BE2C (cell line): ENCODE measurements around the gene ANKRD31.

ENCODE experiments used
- DNase-seq: peaks from one replicate; pipeline ENCODE4 v3.0.0-alpha.2; 2020
- H3K27me3 ChIP-seq: fragments of 250-450 bp; sonication (Bioruptor Pico); 2 replicates; pipeline ENCODE4 v1.5.1; 2020; ENCODE audit warnings: mild to moderate bottlenecking
- H3K36me3 ChIP-seq: fragments of 250-450 bp; sonication (Bioruptor Pico); 2 replicates; pipeline ENCODE4 v1.5.1; 2020; ENCODE audit warnings: mild to moderate bottlenecking
- H3K4me1 ChIP-seq: fragments of 250-450 bp; sonication (Bioruptor Pico); 2 replicates; pipeline ENCODE4 v1.5.1; 2020
- H3K4me3 ChIP-seq: 2 replicates; pipeline ENCODE4 v1.5.1; 2011; ENCODE audit warnings: low read depth, low read length
- H3K9me3 ChIP-seq: fragments of 250-450 bp; sonication (Bioruptor Pico); 2 replicates; pipeline ENCODE4 v1.5.1; 2020
- TF ChIP-seq, protein P1 (sequence below): IDR thresholded peaks from 2 replicates; pipeline ENCODE4 v1.5.1; 2012; ENCODE audit warnings: mild to moderate bottlenecking, low read depth, low read length

ANKRD31 gene

DNA sequence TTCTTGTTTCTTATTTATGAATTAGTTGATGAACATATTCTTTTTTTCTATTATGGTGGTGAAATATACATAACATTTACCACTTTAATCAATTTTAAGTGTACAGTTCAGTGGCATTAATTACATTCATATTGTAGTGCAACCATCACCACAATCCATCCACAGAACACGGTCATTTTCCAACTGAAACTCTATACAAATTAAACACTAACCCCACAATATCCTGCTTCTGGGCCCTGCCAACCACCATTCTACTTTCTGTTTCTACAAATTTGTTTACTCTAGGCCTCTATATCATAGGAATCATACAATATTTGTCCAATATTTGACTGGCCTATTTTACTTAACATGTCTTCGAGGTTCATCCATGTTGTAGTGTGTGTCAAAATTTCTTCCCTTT lies 191.6 kb downstream of the ANKRD31 start:
- Histone ChIP-seq H3K4me3 (no peak overlapping the region), H3K36me3 (no peaks in the 10 kb centered on the region), H3K27me3 (peaks cover 8% of the 10 kb centered on the region), H3K9me3 (no peaks in the 10 kb centered on the region), H3K4me1 (no peaks in the 10 kb centered on the region)
- no peak for DNase-seq
- TF ChIP-seq, protein P1, sequence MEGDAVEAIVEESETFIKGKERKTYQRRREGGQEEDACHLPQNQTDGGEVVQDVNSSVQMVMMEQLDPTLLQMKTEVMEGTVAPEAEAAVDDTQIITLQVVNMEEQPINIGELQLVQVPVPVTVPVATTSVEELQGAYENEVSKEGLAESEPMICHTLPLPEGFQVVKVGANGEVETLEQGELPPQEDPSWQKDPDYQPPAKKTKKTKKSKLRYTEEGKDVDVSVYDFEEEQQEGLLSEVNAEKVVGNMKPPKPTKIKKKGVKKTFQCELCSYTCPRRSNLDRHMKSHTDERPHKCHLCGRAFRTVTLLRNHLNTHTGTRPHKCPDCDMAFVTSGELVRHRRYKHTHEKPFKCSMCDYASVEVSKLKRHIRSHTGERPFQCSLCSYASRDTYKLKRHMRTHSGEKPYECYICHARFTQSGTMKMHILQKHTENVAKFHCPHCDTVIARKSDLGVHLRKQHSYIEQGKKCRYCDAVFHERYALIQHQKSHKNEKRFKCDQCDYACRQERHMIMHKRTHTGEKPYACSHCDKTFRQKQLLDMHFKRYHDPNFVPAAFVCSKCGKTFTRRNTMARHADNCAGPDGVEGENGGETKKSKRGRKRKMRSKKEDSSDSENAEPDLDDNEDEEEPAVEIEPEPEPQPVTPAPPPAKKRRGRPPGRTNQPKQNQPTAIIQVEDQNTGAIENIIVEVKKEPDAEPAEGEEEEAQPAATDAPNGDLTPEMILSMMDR: no peak

DNA sequence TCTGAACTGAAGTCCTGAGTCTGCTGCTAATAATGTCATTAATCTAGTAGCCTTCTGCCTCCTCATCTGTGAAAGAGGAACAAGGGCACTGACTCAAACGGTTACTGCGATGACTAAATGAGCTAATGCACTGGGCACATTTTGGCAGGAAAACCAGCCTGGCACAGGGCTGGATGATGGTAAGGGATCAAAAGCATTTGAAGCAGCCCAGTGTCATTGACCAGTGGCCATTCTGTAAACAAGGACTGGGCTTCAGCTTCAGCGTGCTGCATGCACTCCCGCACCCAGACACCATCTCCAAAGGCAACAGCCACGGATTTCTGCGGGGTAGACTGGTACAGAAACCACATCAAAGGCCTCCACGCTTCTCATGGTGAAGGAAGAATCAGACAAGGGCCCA lies 192.3 kb downstream of the ANKRD31 start:
- H3K27me3 ChIP-seq: peaks cover 8% of the 10 kb centered on the region
- no peaks in the 10 kb centered on the region for H3K4me1 ChIP-seq
- DNase-seq: no peak
- no peaks in the 10 kb centered on the region for H3K9me3 ChIP-seq
- H3K36me3 ChIP-seq: no peaks in the 10 kb centered on the region
- H3K4me3 ChIP-seq: no peak overlapping the region
- TF ChIP-seq, protein P1: no peak

GRCh38 chr5:75043633-75044264 lies 192.9 kb downstream of the ANKRD31 start:
- TF ChIP-seq, protein P1: no peak
- H3K4me1 ChIP-seq: no peaks in the 10 kb centered on the region
- H3K4me3 ChIP-seq: no peak overlapping the region
- peaks cover 8% of the 10 kb centered on the region for H3K27me3 ChIP-seq
- no peaks in the 10 kb centered on the region for H3K9me3 ChIP-seq
- DNase-seq: no peak
- no peaks in the 10 kb centered on the region for H3K36me3 ChIP-seq

DNA sequence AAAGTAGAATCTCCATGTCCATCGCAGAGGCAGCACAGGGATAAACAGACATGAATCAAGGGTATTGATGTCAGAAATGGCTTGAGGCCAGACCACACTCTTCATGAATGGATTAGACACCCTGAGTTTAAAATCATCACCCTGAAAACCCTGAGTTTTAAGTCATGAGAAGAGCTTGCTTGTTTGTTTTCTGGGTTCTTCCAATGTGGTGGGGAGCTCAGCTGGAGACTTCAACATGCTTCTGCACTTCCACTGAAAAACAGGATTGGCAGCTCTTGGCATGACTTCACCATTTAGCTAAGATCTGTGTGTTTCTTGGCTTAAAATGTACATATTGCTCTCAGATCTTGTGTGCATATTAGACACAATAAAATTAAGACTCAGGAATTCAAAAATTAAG lies 194.2 kb downstream of the ANKRD31 start:
- H3K4me3 ChIP-seq: no peak overlapping the region
- H3K4me1 ChIP-seq: no peaks in the 10 kb centered on the region
- TF ChIP-seq, protein P1: no peak
- H3K9me3 ChIP-seq: no peaks in the 10 kb centered on the region
- DNase-seq: no peak
- peaks cover 8% of the 10 kb centered on the region for H3K27me3 ChIP-seq
- no peaks in the 10 kb centered on the region for H3K36me3 ChIP-seq

- H3K27me3 ChIP-seq: peaks cover 5% of the 10 kb centered on the region
- H3K9me3 ChIP-seq: no peaks in the 10 kb centered on the region
- TF ChIP-seq, protein P1: no peak
- H3K36me3 ChIP-seq: no peaks in the 10 kb centered on the region
- no peak for DNase-seq
- H3K4me1 ChIP-seq: no peaks in the 10 kb centered on the region
- H3K4me3 ChIP-seq: no peak overlapping the region
Observed at GRCh38 chr5:75040973-75041372, 195.7 kb downstream of the ANKRD31 start.

DNA sequence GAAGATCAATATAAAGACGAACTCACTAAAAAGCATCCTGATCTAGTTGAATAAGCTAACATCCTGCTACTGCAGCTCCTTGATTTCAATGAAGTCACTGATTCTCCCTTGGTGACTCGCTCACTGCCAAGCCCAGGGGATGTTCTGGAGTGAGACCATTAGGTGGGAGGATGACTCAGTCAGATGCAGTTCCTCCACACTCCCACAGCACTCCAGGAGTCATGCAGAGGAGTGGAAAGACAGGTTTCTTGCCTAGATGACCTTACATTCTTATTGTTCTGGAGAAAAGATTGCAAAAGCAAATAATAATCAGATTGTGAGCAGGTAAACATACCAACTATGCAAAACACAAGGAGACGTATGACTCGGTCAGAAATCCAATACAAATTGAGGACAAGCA lies 199.6 kb downstream of the ANKRD31 start:
- H3K4me1 ChIP-seq: no peaks in the 10 kb centered on the region
- TF ChIP-seq, protein P1: no peak
- no peaks in the 10 kb centered on the region for H3K9me3 ChIP-seq
- no peaks in the 10 kb centered on the region; the same call in 1 of the 2 replicates for H3K27me3 ChIP-seq
- H3K4me3 ChIP-seq: no peak overlapping the region
- no peaks in the 10 kb centered on the region for H3K36me3 ChIP-seq
- DNase-seq: no peak
